HEK293T (cell line): Measurements from ENCODE around the gene TMCC2.

ENCODE experiments used
- CTCF ChIA-PET: fragments of 350-600 bp; formaldehyde crosslinking; extraction: SDS; loops from one replicate; lab custom pipeline; 2021; ENCODE audit warnings: antibody characterized with exemption, inconsistent platforms; lab: Yijun Ruan, JAX
- POLR2A ChIA-PET: fragments of 350-600 bp; formaldehyde crosslinking; extraction: SDS; loops from one replicate; lab custom pipeline; 2020; ENCODE audit warnings: antibody characterized with exemption, inconsistent platforms; lab: Yijun Ruan, JAX
- DNase-seq: peaks from one replicate; pipeline ENCODE4 v3.0.0; 2012; ENCODE audit warnings: mixed read lengths; ENCODE audit errors: extremely low spot score
- ARNT ChIP-seq: fragments of 450-650 bp; IDR thresholded peaks from 2 replicates; pipeline ENCODE4 v1.6.1; 2017; ENCODE audit warnings: mild to moderate bottlenecking
- BHLHE40 ChIP-seq: fragments of 450-650 bp; IDR thresholded peaks from 2 replicates; pipeline ENCODE4 v1.6.1; 2016; ENCODE audit warnings: mild to moderate bottlenecking, moderate library complexity, borderline replicate concordance
- CTBP1 ChIP-seq: fragments of 450-650 bp; IDR thresholded peaks from 2 replicates; pipeline ENCODE4 v1.6.1; 2016; ENCODE audit warnings: borderline replicate concordance
- ELF4 ChIP-seq: fragments of 450-650 bp; IDR thresholded peaks from 2 replicates; pipeline ENCODE4 v1.6.1; 2017; ENCODE audit warnings: antibody characterized with exemption
- FOXA1 ChIP-seq: fragments of 450-650 bp; IDR thresholded peaks from 2 replicates; pipeline ENCODE4 v1.6.1; 2016; ENCODE audit warnings: mild to moderate bottlenecking
- FOXK2 ChIP-seq: fragments of 450-650 bp; IDR thresholded peaks from 2 replicates; pipeline ENCODE4 v1.6.1; 2016; ENCODE audit warnings: mild to moderate bottlenecking
- FOXM1 ChIP-seq: fragments of 450-650 bp; IDR thresholded peaks from 2 replicates; pipeline ENCODE4 v1.6.1; 2017; ENCODE audit warnings: mild to moderate bottlenecking, borderline replicate concordance
- HDGF ChIP-seq: fragments of 450-650 bp; IDR thresholded peaks from 2 replicates; pipeline ENCODE4 v1.6.1; 2017; ENCODE audit warnings: antibody characterized with exemption, borderline replicate concordance
- L3MBTL2 ChIP-seq: fragments of 450-650 bp; conservative IDR thresholded peaks from 2 replicates; pipeline ENCODE4 v1.6.1; 2016; ENCODE audit warnings: mild to moderate bottlenecking
- LEF1 ChIP-seq: fragments of 450-650 bp; IDR thresholded peaks from 2 replicates; pipeline ENCODE4 v1.6.1; 2017; ENCODE audit warnings: mild to moderate bottlenecking, borderline replicate concordance
- NFRKB ChIP-seq: fragments of 450-650 bp; IDR thresholded peaks from 2 replicates; pipeline ENCODE4 v1.6.1; 2016; ENCODE audit warnings: mild to moderate bottlenecking, moderate library complexity
- PKNOX1 ChIP-seq: fragments of 450-650 bp; IDR thresholded peaks from 2 replicates; pipeline ENCODE4 v1.6.1; 2016
- SP1 ChIP-seq: fragments of 450-650 bp; IDR thresholded peaks from 2 replicates; pipeline ENCODE4 v1.6.1; 2017
- SUZ12 ChIP-seq: fragments of 450-650 bp; IDR thresholded peaks from 2 replicates; pipeline ENCODE4 v1.6.1; 2016; ENCODE audit warnings: mild to moderate bottlenecking
- TARDBP ChIP-seq: fragments of 450-650 bp; IDR thresholded peaks from 2 replicates; pipeline ENCODE4 v1.6.1; 2016
- ZNF384 ChIP-seq: fragments of 450-650 bp; IDR thresholded peaks from 2 replicates; pipeline ENCODE4 v1.6.1; 2016

Gene TMCC2

GRCh38 chr1:205283270-205284147 lies 55.8 kb downstream of the TMCC2 start:
- ChIA-PET POLR2A (no interaction called here), CTCF (interaction anchor here (2.3 kb wide), 1 partner anchor 10 kb away, joined by 7 read pairs; no protein-coding TSS in a partner anchor)
- DNase-seq, result no peak
- no peak for TF ChIP-seq L3MBTL2
- no peak for TF ChIP-seq NFRKB
- TF ChIP-seq BHLHE40, result no peak
- no peak for TF ChIP-seq ARNT
- TF ChIP-seq LEF1, result no peak
- TF ChIP-seq CTBP1, result no peak
- TF ChIP-seq FOXM1, result no peak
- no peak for TF ChIP-seq SP1
- TF ChIP-seq ELF4, result no peak
- no peak for TF ChIP-seq ZNF384
- no peak for TF ChIP-seq SUZ12

GRCh38 chr1:205284420-205285144 lies 56.8 kb downstream of the TMCC2 start:
- no peak for TF ChIP-seq NFRKB
- no peak for TF ChIP-seq ELF4
- TF ChIP-seq FOXK2, result no peak
- TF ChIP-seq SUZ12, result no peak
- no peak for TF ChIP-seq CTBP1
- TF ChIP-seq PKNOX1, result no peak
- TF ChIP-seq TARDBP, result no peak
- no peak for TF ChIP-seq ARNT
- TF ChIP-seq FOXA1, result no peak
- TF ChIP-seq FOXM1, result no peak
- TF ChIP-seq ZNF384, result no peak
- peak; percentile 41 for DNase-seq
- POLR2A ChIA-PET, result no interaction called here
- CTCF ChIA-PET, result interaction anchor here (1.5 to 1.9 kb wide), 2 partner anchors 11 to 41 kb away, joined by 8 to 10 read pairs; no protein-coding TSS in a partner anchor

GRCh38 chr1:205285381-205286101 lies 57.8 kb downstream of the TMCC2 start:
- CTCF ChIA-PET, result interaction anchor here (1.5 to 1.9 kb wide), 2 partner anchors 12 to 40 kb away, joined by 8 to 10 read pairs; no protein-coding TSS in a partner anchor
- DNase-seq, result no peak
- POLR2A ChIA-PET, result no interaction called here
- TF ChIP-seq PKNOX1, result no peak
- TF ChIP-seq ELF4, result no peak
- no peak for TF ChIP-seq ZNF384
- TF ChIP-seq TARDBP, result no peak
- no peak for TF ChIP-seq FOXK2

GRCh38 chr1:205286335-205286950 lies 58.7 kb downstream of the TMCC2 start:
- TF ChIP-seq SUZ12, result no peak
- TF ChIP-seq CTBP1, result no peak
- no peak for TF ChIP-seq FOXA1
- no peak for TF ChIP-seq ZNF384
- TF ChIP-seq L3MBTL2, result no peak
- no peak for TF ChIP-seq FOXK2
- no peak for TF ChIP-seq NFRKB
- no peak for TF ChIP-seq TARDBP
- TF ChIP-seq BHLHE40, result no peak
- POLR2A ChIA-PET, result no interaction called here
- DNase-seq, result no peak
- CTCF ChIA-PET, result no interaction called here

GRCh38 chr1:205287076-205287475 lies 59.3 kb downstream of the TMCC2 start:
- no peak for DNase-seq
- TF ChIP-seq ZNF384 (no peak), ELF4 (no peak)
- CTCF ChIA-PET, result interaction anchor here (0.6 to 1.4 kb wide), 2 partner anchors 14 to 408 kb away, joined by 3 to 6 read pairs; no protein-coding TSS in a partner anchor
- POLR2A ChIA-PET, result no interaction called here

- ChIA-PET CTCF (interaction anchor here (0.6 to 1.4 kb wide), 3 partner anchors 15 to 143 kb away, joined by 3 to 6 read pairs (median 3); no protein-coding TSS in a partner anchor), POLR2A (interaction anchor here (1.4 kb wide), 1 partner anchor 22 kb away, joined by 3 read pairs; no protein-coding TSS in a partner anchor)
- TF ChIP-seq L3MBTL2, result no peak
- TF ChIP-seq CTBP1, result no peak
- no peak for TF ChIP-seq LEF1
- no peak for TF ChIP-seq FOXM1
- no peak for TF ChIP-seq TARDBP
- TF ChIP-seq SUZ12, result no peak
- no peak for TF ChIP-seq NFRKB
- TF ChIP-seq FOXK2, result no peak
- TF ChIP-seq HDGF, result no peak
- TF ChIP-seq ZNF384, result no peak
- no peak for TF ChIP-seq BHLHE40
- no peak for TF ChIP-seq SP1
- TF ChIP-seq ARNT, result no peak
- TF ChIP-seq PKNOX1, result no peak
- DNase-seq, result no peak
Observed at GRCh38 chr1:205287767-205288559, 60.2 kb downstream of the TMCC2 start.
